Measurements from ENCODE around the gene HSPA9.

HSPA9 gene

DNA sequence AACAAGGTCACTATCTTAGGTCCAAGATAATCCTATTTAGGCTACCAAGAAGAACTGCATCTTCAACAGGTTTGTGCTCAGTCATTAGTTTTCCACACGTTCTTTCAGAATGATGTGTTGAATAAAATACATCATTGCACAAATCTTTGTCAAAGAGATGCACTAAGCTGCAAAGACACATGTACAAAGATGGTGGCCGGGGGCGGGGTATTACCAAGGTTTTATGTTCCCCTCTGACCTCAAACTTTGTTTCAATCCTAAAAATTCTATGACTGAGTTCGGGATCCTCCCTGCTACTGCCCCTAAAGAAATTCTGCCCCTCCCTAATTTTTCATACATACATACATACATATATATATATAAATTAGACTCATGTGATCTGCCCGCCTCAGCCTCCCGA lies 14.2 kb downstream of the HSPA9 start:
- no peak for DNase-seq

GRCh38 chr5:138559937-138560336 lies 15.3 kb downstream of the HSPA9 start:
- no peak for DNase-seq

DNA sequence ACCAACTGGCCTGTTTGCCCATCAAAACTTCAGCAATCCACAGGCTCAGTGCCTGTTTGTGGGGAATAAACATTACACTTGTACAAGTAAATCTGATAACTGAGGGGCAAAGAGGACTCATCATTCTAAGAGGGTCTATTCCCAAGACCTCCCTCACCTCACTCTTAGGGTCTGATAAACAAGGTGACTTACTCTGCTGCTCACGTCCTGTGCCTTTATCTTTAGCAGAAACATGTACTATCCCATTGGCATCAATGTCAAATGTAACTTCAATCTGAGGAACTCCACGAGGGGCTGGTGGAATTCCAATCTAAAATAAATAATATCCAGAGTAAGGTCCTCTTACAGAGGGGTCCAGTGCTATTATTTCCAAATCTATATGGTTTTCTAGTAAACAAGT lies 17.5 kb downstream of the HSPA9 start:
- no peak for DNase-seq

GRCh38 chr5:138554143-138554542 lies 21.1 kb downstream of the HSPA9 start:
- DNase-seq: no peak

DNA sequence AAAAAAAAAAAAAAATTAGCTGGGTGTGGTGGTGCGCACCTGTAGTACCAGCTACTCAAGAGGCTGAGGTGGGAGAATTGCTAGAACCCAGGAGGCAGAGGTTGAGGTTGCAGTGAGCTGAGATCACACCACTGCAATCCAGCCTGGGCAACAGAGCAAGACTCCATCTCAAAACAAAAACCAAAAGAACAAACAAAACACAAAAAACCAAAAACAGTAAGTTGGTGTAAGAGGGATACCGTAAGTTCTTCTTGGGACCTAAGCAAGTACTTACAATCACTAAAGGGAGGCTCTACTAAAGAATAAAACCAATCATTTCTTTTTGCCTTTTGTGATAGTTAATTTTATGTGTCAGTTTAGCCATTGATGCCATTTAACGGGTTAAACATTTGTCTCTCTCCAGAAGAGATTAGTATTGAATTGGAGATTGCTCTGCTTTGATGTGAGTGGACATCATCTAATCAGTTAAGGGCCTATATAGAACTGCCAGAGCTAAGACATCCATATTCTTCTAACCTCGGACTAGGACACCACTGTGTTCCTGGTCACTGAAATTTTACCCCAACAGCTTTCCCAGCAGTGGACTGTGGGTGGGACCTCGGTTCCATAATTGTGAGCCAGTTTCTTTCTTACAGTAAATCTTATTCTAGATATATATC lies 21.6 kb downstream of the HSPA9 start:
- no peak for DNase-seq

- DNase-seq: no peak
Observed at GRCh38 chr5:138552657-138553056, 22.5 kb downstream of the HSPA9 start.

- DNase-seq: no peak
Observed at GRCh38 chr5:138549414-138549813, 25.8 kb downstream of the HSPA9 start.

DNA sequence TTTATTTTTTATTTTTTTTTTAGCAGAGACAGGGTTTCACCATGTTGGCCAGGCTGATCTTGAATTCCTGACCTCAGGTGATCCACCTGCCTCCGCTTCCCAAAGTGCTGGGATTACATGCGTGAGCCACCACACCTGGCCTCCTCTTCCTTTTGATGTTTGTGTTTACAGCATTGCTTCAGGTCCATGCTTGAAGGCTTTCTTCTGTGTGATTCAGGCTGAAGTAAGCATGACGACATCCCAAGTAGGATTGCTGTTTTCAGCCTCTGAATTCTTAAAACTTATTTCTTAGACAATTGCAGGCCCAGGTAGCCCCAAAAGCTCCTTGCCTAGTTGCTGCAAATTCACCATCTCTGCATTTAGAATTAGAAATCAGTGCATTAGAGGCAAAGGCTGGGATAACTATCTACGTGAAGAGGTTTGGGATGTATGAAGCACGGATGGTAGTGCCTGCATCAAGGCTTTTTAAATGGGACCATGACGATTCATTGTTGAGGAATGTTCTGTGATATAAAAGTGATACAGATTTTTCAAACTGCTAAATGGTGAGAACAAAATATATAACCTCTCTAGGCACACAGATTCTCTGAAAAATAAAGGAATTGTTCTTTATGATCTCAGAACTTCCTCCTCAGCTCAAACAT lies 29.2 kb downstream of the HSPA9 start:
- DNase-seq: no peak

GRCh38 chr5:138544181-138545134 lies 30.7 kb downstream of the HSPA9 start:
- DNase-seq: no peak

DNA sequence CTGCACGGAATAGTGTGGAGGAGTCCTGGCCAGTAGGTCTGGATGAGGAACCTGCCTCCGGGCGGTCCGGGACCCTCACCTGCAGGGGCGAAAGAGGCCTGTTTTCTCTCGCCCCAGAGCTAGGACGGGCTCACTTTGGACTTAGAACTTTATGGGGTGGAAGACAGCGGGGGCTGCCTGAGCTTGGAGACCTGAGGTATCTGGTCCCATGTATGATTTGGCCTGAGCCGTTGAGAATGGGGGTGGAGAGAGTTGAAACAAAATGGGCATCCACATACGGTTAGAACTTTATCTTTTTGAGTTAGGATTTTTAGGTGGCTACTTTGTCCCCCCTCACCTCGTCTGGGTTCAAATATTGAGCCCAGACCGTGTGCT lies 31.5 kb downstream of the HSPA9 start:
- DNase-seq: no peak

DNA sequence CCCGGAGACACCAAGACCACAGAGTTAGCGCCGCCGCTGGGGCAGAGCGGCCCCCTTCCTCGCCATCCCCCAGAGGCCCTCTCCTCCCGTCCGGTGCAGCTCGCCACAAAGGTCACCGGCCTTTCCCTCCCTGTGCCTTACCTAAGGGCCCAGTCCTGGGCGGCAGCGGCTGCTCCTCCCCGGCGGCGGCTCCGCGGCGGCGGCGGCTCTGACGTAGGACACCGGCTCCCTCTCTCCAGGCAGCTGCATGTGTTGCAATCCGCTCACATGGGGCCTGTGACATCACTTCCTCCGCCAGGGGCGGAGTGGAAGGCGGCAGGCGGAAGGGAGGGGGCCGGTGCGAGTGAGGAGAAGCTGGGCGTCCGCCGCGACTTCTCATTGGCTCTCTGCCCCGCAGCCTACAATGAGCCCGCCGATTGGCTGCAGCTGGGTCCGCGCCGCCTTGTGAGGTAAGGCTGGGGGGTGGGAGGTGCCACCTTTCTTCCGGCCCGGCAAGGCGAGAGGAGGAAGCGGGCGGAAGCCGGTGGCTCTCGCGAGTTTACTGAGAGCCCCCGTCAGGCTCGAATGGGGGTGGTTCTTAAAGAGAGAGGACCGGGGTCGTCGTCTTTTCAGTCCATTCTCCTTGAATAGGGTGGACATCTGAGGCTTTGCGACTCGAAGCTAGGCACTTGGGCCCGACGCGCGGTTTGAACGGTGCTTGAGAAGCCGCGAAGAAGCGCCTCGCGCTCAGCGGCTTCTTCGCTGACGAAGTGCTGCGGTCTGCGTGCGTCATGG lies 32.1 kb downstream of the HSPA9 start, which contains the start of gene ETF1:
ETF1 (minus strand) TSS at position 281 of the 774 bp plus-strand sequence. CDS start 318 bp downstream, outside the sequence.
- DNase-seq: peak; percentile 99

- DNase-seq: no peak
Observed at GRCh38 chr5:138542180-138542955, 32.8 kb downstream of the HSPA9 start.

DNA sequence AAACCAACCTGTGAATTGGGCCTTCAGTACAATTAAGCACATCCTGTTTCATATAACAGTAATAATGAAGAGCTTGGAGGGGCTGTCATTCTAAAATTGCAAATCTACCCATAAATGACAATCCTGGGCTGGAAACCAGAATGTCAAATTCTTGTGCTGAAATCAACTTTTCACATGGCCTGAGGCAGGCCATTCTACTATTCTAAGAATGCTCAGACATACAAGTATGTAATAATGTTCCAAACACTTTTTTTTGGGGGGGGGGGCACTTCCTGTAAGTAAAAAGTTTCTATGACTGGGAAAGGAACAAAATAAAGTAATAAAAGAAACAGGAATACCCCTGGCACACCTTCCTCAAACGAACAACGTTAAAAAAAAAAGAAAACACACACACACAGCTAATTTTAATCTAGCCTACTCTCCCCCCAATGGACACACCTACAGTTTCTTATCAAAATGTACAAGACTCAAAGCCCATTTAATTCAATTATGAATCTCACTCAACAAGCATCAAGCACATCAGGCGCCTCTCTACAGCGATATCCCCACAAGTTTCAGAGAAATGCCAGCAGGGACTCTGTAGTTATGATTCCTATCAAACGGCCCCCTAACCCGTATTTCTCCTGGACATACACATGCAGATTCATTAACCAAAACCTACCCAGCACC lies 33.6 kb downstream of the HSPA9 start:
- DNase-seq: peak; percentile 29

- DNase-seq: no peak
Observed at GRCh38 chr5:138539791-138540190, 35.4 kb downstream of the HSPA9 start.

GRCh38 chr5:138538943-138539627 lies 36.1 kb downstream of the HSPA9 start:
- DNase-seq: no peak

DNA sequence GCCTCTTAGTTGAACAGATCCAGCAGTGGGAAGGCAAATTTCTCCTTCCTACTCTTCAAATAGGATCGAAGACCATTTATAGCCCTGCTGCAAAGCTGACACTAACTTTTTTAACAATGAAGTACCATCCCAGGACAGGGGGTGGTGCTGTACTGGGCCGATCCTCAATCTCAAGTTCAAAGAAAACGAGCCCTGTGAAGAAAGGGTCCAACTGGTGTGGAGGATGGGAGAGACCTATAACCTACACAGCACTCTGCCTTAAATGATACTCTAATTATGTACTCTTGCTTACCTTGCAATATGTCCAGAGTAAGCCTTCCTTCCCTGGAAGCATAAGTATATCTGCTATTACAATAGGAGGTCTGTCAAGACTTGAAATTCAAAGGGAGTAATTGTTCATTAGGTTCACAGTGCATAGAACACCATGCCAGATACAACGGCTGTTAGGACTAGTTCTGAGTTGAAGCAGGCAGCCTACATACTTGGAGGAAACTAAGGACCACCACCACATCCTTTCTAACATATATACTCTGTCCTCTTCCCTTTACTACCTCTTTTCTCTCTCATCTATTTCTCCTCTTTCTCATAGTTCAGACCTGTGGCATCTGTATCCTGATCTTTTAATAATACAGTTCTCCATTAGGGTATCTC lies 38.4 kb downstream of the HSPA9 start:
- DNase-seq: no peak

DNA sequence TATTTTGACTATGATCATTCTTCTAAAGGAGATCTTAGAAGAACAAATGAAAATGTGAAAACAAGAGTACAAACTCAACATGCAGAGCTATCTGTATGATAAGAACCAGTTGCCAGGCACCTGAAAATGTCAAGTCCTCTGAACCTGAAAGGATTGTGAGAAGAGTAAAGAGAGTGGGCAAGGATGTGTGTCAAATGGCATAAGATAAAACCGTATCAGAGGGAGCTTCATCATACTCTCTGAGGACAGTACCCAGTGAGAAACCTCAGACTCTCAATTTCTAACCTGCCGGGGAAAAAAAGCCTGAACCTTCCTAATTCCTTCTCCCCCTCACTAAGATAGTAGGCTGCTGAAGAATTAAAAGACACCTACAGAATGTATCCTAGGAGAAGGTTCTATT lies 39.0 kb downstream of the HSPA9 start:
- DNase-seq: no peak

GRCh38 chr5:138533973-138534941 lies 40.9 kb downstream of the HSPA9 start:
- no peak for DNase-seq

DNA sequence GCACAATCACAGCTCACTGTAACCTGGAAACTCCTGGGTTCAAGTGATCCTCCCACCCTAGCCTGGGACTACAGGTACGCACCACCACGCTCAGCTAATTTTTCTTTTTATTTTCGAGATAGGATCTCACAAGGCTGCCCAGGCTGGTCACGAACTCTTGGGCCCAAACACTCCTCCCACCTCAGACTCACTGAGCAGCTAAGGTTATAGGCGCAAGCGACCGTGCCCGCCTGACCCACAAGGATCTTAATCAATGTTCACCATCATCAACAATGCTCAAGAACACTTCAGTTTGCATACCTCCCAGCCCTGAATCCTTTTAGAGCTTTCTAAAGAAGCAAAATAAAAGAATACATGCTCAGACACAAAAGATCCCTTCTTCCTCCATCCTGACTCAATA lies 45.4 kb downstream of the HSPA9 start:
- no peak for DNase-seq
